Measurements from ENCODE around the gene CAAP1. TPM values are rescaled to one million over a fixed set of nuclear protein-coding genes. Genes with fewer than 3 reads are reported as not detected.

CAAP1 gene
- total RNA-seq, 1 experiment from 2014 or later = 30.5 TPM

DNA sequence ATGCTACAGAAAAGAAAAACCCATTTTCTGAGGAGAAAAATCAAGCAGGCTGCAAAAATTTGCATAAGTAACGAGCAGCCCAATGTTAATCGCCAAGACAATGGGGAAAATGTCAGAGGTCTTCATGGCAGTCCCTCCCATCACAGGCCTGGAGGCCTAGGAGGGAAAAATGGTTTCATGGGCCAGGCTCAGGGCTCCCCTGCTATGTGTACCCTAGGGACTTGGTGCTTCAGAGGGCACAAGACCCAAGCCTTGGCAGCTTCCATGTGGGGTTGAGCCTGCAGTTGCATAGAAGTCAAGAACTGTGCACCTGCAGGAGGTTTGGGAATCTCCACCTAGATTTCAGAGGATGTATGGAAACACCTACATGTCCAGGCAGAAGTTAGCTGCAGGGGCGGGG, 10.4 kb downstream of the CAAP1 start:
- H3K4me1 ChIP-seq (ENCODE audit: insufficient read depth, low read length) = no peaks in the 10 kb centered on the region
- H3T11ph ChIP-seq (ENCODE audit: low read length) = no peak overlapping the region
- no peak overlapping the region for H2AFZ ChIP-seq (ENCODE audit: low read length)
- no peak overlapping the region for H4K91ac ChIP-seq (ENCODE audit: insufficient read length, low read depth, low read length)
- H3K79me2 ChIP-seq (ENCODE audit: insufficient read depth, low read length) = no peaks in the 10 kb centered on the region
- no peak overlapping the region for H3K18ac ChIP-seq (ENCODE audit: insufficient read length, low read depth, low read length)
- H2BK120ac ChIP-seq (ENCODE audit: low read depth, low read length, poor library complexity, severe bottlenecking) = no peak overlapping the region
- H4K5ac ChIP-seq (ENCODE audit: insufficient read length, low read depth, low read length) = no peak overlapping the region
- DNase-seq = no peak
- H3K9ac ChIP-seq (ENCODE audit: extremely low read depth, insufficient read length, low read length) = no peak overlapping the region
- H3K9me3 Mint-ChIP-seq = peaks cover 25% of the 10 kb centered on the region in 2 experiments
- no peak overlapping the region for H2BK20ac ChIP-seq (ENCODE audit: low read depth, low read length, poor library complexity, severe bottlenecking)
- no peaks in the 10 kb centered on the region for H3K4me1 Mint-ChIP-seq
- H2BK12ac ChIP-seq (ENCODE audit: insufficient read length, low read depth, low read length) = no peak overlapping the region
- no peaks in the 10 kb centered on the region for H4K20me1 ChIP-seq (ENCODE audit: control insufficient read depth, insufficient read depth, insufficient read length)
- H3K79me1 ChIP-seq (ENCODE audit: insufficient read depth, low read depth, low read length, poor library complexity, severe bottlenecking) = no peaks in the 10 kb centered on the region
- no peak overlapping the region for H4K8ac ChIP-seq (replicated peaks; ENCODE audit: insufficient read length, low read depth, low read length)
- H3K14ac ChIP-seq (ENCODE audit: insufficient read depth, low read length) = no peak overlapping the region
- peaks cover 65 to 82% (median 82%) of the 10 kb centered on the region in 3 experiments for H3K36me3 Mint-ChIP-seq (ENCODE audit: insufficient read depth in 1 of 3, low read depth in 3 of 3)
- peaks cover 17% of the 10 kb centered on the region for H3K9me3 ChIP-seq (ENCODE audit: control insufficient read depth, low read depth, low read length)
- H3K4ac ChIP-seq (ENCODE audit: low read depth, low read length) = no peak overlapping the region
- H2AK5ac ChIP-seq (ENCODE audit: insufficient read length, low read length) = no peak overlapping the region
- H3K27me3 ChIP-seq (ENCODE audit: insufficient read depth, low read length) = no peaks in the 10 kb centered on the region
- H3K4me2 ChIP-seq (ENCODE audit: insufficient read depth, insufficient read length, low read length) = no peak overlapping the region
- TF ChIP-seq, protein P1, sequence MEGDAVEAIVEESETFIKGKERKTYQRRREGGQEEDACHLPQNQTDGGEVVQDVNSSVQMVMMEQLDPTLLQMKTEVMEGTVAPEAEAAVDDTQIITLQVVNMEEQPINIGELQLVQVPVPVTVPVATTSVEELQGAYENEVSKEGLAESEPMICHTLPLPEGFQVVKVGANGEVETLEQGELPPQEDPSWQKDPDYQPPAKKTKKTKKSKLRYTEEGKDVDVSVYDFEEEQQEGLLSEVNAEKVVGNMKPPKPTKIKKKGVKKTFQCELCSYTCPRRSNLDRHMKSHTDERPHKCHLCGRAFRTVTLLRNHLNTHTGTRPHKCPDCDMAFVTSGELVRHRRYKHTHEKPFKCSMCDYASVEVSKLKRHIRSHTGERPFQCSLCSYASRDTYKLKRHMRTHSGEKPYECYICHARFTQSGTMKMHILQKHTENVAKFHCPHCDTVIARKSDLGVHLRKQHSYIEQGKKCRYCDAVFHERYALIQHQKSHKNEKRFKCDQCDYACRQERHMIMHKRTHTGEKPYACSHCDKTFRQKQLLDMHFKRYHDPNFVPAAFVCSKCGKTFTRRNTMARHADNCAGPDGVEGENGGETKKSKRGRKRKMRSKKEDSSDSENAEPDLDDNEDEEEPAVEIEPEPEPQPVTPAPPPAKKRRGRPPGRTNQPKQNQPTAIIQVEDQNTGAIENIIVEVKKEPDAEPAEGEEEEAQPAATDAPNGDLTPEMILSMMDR (conservative IDR thresholded peaks at IDR 0.05) = no peak
- no peak overlapping the region for H2BK15ac ChIP-seq (ENCODE audit: low read depth, low read length)
- H3K56ac ChIP-seq (ENCODE audit: insufficient read length, low read depth, low read length) = no peak overlapping the region
- H3K27ac ChIP-seq (ENCODE audit: insufficient read length, low read depth, low read length) = no peak overlapping the region
- no peak overlapping the region for H3K27ac Mint-ChIP-seq
- no peak overlapping the region for H3K23ac ChIP-seq (ENCODE audit: insufficient read length, low read depth, low read length)
- WGBS (ENCODE audit: extremely low coverage, insufficient read length, low lambda C conversion rate) = no CpG with 5 or more reads among the region's 3 CpGs
- no peak overlapping the region for H2BK5ac ChIP-seq (ENCODE audit: insufficient read length, low read length)
- H3K23me2 ChIP-seq (ENCODE audit: insufficient read length, low read depth, low read length, poor library complexity, severe bottlenecking) = no peaks in the 10 kb centered on the region
- no peaks in the 10 kb centered on the region for H3K27me3 Mint-ChIP-seq (ENCODE audit: low read depth)
- no peak overlapping the region for H3K4me3 Mint-ChIP-seq
